ENCODE data around the gene DERL2.
"Not testable (repeated sequence)": the region's sequence is repeated elsewhere in the genome, so short reads cannot be mapped to it uniquely, and the experiment has no call there.

Gene DERL2

DNA sequence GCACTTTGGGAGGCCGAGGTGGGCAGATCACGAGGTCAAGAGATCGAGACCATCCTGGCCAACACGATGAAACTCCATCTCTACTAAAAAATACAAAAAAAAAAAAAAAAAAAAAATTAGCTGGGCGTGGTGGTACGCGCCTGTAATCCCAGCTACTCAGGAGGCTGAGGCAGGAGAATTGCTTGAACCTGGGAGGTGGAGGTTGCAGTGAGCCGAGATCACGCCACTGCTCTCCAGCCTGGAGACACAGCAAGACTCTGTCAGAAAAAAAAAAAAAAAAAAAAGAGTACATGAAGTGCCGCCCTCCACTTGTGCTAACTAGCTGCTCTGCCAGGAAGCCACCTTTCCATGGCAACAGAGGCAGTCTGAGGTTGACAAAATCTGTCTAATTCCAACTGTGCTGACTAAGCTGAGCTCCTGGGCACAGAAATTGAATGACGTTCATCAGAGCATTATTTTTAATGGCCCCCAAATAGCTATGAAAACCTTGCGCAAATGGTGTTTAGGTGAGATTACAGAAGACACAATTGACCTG lies 50.1 kb downstream of the DERL2 start:
- DNase-seq: not testable (repeated sequence)

DNA sequence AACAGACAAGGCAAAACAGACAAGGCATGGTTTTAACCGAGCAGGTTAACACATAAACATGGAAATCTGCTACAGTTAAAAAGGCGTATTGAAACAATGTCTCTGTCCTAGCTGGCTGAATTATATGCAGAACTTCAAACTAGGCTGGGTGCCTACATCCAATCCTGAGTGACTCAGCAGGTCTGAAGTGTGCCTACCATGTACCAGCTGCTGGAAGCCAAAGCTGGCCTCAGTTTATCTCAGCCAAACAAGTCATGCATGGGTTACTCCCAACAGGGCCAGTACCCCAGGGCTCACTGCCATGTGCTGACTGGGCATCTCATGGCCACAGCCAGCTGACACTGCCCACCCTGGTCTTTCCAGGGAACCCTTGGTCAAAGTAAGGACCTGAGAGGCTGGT lies 51.0 kb downstream of the DERL2 start:
- DNase-seq: no peak

DNA sequence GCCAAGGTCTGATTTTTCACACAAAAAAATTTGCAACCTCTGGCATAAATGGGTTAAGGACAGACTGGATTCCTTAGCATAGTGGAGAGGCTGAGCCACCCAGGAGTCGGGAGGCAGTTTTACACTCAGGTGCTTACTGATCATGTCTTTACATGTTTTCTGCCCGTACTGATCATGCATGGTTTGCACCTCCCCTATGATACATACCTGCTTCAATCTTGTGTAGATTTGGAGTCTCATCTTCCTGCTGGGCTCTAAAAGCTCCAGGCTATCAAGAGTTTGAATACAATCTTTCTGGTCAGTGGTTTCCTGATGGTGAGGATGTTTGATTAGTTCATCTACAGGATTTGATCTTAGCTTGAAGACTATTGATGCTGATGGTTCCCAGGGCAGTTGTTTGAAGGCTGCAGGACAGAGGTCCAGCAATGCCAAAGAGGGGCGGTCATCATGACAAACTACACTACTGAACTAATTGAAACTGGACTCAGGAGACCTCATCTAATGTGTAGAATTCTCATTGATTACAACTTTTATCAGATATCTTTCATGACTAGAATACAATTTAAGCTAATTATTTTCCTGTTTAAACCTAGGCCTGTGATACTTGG lies 53.9 kb downstream of the DERL2 start:
- no peak for DNase-seq

DNA sequence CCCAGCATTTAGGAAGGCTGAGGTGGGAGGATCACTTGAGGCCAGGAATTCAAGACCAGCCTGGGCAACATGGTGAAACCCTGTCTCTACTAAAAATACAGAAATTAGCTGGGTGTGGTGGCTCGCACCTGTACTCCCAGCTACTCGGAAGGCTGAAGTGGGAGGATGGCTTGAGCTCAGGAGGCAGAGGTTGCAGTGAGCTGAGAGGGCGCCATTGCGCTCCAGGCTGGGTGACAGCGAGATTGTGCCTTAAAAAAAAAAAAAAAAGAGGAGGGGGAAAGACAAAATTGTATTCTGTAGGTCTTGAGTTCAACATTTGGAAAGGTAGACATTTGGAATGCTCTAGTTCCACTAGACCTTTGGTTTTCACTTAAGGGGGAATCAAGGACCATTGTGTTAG lies 54.7 kb downstream of the DERL2 start:
- not testable (repeated sequence) for DNase-seq

DNA sequence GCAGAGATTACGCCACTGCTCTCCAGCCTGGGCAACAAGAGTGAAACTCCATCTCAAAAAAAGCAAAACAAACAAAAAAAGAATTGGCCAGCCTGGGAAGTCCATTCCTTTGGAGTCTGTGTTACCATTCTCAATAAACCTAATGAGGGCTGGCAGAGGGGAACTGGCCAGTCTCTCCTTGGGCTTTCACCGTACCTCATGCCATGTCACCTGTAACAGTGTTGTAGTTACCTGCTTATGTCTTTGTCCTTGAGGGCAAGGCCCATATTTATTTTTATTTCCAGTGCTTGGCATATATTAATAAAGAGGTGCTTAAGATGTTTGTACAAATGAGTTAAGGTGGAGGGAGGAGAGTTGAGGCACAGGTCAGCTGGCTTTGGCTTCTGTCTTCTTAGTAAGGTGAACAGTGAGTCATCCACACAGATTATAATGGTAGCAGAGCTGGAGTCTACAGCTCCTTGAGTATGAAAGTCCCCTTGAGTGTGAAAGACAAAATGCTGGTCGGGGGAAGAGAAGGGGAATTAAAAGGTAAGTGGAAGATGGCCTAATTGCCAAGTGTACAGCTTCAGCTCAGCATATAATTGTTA lies 55.5 kb downstream of the DERL2 start:
- DNase-seq: no peak

DNA sequence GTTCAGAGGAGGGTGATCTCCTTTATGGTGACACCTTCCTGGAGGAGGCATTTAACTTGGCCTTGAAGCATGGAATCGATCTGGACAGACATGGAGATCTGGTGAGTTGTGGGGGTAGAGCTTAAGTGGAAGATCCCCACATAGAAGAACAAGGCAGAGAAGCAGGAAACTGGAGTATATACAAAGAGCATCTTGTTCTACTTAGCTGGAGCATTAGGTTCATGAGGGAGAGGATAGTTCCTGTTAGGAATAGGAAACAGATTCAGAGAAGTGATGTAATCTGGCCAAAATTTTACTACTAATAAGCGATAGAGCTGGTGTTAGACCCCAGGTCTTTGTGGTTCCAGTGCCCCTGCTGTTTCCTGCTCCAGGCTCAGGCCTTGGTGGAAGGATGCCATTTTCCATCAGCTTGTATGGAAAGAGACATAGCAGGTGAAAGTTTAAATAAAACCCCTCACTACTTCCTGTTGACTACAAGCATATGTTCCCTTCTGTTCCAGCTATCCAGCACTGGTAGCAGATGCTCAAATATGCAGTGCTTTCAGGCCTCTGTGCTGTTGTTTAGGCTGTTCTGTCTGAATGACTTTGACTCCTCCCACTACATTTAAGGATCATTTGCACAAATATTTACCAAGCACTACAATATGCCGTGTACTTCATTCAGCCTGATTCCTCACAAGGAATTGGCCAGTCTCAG lies 56.6 kb downstream of the DERL2 start:
- DNase-seq: no peak

DNA sequence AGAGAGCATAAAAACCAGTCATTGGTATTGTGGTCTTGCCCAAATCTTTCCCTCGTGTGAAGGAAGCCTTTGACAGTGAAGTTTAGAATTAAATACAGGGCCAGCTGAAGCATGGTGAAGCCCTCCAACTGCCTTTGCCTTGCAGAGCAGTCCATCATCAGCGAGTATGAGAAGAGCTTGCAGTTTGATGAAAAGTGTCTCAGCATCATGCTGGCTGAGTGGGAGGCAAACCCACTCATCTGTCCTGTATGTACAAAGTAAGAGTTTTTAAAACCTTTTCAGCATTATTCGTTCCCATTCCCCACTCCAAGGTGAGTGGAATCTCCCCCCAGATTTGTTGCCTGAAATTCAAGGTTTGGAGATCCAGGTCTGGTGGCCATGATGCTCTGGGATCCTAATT lies 60.2 kb downstream of the DERL2 start:
- no peak for DNase-seq

DNA sequence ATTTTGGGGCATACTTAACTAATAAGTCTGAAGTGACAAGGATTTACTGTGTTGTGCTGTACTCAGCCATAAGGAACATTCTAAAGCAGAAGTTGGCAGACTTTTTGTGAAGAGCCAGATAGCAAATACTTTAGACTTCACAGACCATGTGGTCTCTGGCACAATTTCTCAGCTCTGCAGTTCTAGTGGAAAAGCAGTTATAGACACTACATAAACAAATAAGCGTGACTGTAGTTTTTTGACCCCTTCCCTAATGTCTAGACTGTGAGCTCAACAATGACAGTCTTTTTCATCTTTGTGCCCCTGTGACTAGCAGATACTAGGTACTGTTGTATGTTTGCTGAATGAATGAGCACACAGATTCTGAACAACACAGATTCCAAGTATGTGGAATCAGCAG lies 61.1 kb downstream of the DERL2 start:
- DNase-seq: no peak

DNA sequence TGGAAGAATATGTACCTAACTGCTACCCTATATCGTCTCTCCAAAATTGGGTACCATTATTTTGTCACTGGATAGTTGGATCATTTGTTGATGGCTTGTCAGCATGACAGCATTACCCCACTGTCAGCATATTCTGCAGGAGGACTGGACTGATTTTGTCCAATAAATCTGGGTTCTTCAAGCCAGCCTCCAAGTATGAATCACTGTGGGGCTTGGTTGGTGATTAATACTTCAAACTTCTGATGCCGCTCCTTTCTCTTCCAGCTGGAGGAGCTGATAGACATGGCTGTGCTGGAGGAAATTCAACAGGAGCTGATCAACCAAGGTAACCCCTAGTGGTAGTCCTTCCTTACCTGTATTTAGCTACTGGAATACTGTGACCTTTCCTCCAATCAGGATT lies 63.5 kb downstream of the DERL2 start:
- DNase-seq: no peak

All from CD4-positive, alpha-beta T cell treated with Interleukin-6 for 4 hours (primary cell).